Ecto neural progenitor cell (in vitro differentiated cells): ENCODE results near the gene KMT2E.
"Not testable (repeated sequence)": the region's sequence is repeated elsewhere in the genome, so short reads cannot be mapped to it uniquely, and the experiment has no call there.

Source experiments
- DNase-seq: peaks from one replicate; pipeline ENCODE4 v3.0.0-alpha.2; 2018; ENCODE audit warnings: low spot score

The KMT2E gene

GRCh38 chr7:105027176-105027853 lies 13.3 kb downstream of the KMT2E start:
- no peak for DNase-seq

DNA sequence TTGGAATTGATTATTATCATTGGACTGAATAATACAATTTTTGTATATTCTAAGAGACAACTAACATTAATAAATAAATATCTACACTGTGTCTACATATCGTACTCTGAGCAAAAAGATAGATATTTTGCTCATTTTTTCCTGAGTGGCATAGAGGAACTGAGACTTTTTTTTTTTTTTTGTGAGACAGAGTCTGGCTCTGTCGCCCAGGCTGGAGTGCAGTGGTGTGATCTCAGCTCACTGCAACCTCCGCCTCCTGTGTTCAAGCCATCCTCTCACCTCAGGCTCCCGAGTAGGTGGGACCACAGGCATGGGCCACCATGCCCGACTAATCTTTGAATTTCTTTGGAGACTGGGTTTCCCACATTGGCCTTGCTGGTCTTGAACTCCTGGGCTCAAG lies 14.0 kb downstream of the KMT2E start:
- no peak for DNase-seq

- DNase-seq = not testable (repeated sequence)
These were observed 14.9 kb downstream of the KMT2E start for GRCh38 chr7:105028941-105029340.

DNA sequence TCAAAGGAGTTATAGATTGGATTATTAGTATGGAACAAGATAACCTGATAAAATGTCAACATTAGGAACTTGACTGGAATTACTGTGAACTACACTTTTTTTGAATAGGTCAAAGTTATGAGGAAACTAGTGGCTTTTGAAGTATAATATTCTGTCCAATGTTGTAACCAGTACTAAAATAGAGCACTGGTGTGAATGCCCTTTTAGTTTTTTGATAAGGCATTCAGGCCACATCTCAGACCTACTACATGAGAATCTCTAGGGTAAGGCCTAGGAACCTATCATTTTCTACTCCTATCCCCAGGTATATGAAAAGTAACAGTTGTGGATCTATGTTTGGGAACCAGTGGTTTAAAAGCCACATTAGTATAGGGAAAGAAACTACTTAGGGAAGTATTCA lies 16.4 kb downstream of the KMT2E start:
- DNase-seq = no peak

- DNase-seq = no peak
These were observed 18.7 kb downstream of the KMT2E start for GRCh38 chr7:105032553-105033214.

- DNase-seq = no peak
These were observed 21.3 kb downstream of the KMT2E start for GRCh38 chr7:105035349-105035748.

DNA sequence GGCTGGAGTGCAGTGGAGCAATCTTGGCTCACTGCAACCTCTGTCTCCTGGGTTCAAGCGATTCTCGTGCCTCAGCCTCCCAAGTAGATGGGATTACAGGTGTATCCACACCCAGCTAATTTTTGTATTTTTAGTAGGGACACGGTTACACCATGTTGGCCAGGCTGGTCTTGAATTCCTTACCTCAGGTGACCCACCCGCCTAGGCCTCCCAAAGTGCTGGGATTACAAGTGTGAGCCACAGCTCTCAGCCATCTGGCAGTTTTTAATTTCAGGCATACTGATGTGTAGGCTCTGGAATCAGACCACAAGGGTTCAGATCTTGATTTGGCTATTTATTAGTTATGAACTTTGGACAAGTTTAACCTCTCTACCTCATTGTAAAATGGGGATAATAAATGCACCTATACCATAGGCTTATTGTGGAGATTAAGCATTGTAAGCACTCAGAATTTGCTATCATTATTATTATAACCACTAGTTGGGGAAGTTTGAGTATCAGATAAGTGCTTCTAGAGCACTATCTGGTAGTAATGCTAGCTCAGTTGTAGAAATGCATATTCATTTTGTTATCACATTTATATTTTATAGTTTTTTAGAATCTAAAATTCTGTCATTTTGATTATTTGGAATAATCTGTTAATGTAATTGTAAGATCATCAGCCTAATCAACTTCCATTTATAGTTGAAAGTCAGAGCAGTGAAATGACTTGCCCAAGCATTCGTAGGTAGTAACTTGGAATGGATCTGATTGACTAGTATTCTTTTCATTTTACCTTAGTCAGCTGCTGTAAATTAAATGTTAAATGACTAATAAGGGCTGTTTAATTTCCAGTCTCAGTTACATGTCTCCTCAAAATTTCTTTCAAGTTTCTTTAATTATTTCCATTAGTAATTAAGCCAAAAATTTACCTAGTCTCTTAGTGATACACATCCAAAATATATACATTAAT lies 22.5 kb downstream of the KMT2E start:
- no peak for DNase-seq

- DNase-seq = no peak
These were observed 23.3 kb downstream of the KMT2E start for GRCh38 chr7:105037319-105037718.

DNA sequence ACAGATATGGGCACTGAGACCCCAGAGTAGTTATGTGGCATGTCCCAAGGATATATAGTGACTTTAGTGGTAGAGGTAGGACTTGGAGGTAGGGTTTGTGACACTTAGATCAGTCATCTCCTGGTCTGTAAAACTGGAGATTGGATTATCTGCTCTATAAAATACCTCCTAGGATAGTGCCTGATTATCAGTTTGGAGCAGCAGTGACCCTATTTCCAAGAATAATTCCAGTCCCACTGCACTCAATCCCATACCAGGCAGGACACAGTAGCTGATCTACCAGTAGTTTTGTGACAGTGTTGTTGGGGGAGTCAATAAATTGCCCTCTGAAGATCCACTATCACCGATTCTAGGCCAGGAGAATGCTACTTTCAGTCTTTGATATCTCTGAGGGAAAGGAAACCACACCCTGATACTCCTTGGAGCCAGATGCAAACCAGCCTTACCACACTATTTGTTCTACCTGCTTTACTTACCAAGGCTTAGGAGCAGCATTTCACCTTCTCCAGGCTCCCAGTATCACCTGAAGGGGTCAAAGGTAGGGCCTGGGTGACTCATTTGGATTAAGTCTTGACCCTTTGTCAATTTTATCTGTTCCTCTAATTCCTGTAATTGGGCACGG lies 30.6 kb downstream of the KMT2E start:
- no peak for DNase-seq

GRCh38 chr7:105046414-105046813 lies 32.4 kb downstream of the KMT2E start:
- DNase-seq = no peak

- no peak for DNase-seq
These were observed 33.9 kb downstream of the KMT2E start for GRCh38 chr7:105047932-105048331.

DNA sequence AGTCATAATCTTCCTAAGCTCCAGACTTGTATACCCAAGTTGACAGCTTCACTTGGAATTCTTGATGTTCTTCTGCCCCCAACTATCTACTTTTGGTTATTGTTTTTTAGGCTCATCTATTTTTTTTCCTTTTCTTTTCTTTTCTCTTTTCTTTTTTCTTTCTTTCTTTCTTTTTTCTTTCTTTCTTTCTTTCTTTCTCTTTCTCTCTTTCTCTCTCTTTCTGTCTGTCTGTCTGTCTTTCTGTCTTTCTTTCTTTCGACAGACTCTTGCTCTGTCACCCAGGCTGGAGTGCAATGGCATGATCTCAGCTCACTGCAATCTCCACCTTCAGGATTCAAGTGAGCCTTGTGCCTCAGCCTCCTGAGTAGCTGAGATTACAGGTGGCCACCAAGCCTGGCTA lies 36.5 kb downstream of the KMT2E start:
- DNase-seq = no peak

- DNase-seq = not testable (repeated sequence)
These were observed 36.9 kb downstream of the KMT2E start for GRCh38 chr7:105050899-105051298.

DNA sequence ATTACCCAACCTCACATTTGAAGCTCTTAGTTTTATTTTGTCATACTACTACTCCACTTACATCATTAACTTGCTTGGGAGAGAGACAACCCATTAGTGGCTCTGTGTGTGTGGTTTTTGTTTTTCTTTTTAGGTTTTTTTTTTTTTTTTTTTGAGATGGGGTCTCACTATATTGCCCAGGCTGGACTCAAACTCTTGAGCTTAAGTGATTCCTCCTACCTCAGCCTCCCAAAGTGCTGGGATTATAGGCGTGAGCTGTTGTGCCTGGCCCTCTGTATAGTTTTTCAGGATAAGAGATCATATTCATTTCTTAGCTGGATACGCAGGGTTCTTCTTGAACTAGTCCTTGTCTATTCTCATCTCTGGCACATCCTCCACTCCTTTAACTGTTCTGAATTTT lies 41.1 kb downstream of the KMT2E start:
- no peak for DNase-seq

GRCh38 chr7:105055621-105056020 lies 41.6 kb downstream of the KMT2E start:
- DNase-seq = no peak

DNA sequence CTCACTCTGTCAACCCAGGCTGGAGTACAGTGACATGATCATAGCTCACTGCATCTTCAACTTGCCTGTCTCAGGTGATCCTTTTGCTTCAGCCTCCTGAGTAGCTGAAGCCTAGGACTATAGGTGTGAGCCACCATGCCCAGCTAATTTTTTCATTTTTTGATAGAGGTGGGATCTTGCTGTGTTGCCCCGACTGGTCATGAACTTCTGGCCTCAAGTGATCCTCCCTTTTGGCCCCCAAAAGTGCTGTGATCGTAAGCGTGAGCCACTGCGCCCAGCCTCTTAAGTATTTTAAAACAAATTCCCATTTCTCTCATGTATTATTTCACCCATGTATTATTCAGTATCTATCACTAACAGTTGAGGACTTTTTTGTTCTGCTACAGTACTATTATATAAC lies 43.5 kb downstream of the KMT2E start:
- DNase-seq = no peak

DNA sequence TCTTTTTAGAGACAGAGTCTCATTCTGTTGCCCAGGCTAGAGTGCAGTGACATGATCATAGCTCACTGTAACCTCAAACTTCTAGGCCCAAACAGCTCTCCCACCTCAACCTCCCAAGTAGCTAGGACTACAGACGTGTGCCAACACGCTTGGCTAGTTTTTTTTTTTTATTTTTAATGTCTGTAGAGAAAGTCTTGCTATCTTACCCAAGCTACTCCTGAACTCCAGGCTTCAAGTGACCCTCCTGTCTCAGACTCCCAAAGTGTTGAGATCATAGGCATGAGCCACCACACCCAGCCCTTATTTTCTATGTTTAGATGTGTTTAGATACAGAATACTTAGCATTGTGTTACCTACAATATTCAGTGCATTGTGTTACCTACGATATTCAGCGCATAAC lies 46.4 kb downstream of the KMT2E start:
- DNase-seq = no peak

- DNase-seq = no peak
These were observed 46.9 kb downstream of the KMT2E start for GRCh38 chr7:105060923-105061322.

DNA sequence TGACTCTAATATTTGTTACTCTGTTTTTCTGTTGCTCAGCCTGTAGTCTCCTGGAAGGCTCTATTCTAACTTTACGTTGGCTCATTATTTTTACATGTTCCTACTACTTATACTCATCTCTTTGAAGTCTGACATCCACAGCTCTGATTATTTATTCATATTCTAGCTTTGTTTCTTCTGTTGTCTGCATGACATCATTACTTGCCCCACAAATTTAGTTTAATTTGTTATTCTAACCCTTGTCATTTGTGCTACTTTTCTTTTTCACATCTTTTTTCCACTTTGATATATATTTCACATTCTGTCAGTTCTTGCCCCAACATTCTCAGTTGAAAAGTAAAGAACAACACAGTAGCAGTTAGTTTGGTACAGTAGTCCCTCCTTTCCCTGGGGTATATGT lies 51.1 kb downstream of the KMT2E start:
- no peak for DNase-seq

DNA sequence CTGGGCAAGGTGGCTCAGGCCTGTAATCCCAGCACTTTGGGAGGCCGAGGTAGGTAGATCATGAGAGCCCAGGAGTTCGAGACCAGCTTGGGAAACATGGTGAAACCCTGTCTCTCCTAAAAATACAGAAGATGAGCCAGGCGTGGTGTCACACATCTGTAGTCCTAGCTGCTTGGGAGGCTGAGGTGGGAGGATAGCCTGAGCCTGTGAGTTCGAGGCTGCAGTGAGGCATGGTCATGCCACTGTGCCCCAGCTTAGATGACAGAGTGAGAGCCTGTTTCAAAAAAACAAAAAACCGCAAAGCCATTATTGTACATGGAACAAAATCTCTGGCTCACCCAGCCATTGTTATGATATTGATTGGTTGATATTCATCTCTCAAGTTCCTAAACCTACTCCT lies 53.7 kb downstream of the KMT2E start:
- no peak for DNase-seq

DNA sequence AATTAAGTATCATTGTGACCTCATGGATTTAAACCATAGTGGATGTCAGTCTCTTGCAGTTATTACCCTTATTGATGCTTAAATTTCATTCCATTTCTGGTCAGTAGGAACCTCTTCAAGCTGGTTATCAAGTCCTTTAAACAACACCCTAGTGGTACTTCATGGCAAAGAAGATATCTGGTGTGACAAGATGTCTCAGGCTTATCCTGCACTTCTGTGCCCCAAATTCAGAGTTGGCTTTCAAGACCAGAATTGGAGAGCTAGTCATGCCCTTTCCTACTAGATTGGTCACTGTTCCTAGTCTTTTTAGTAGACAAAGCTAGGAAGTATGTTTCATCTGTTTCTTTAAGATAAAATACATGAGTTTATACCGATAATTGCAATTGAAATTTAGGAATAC lies 54.9 kb downstream of the KMT2E start:
- no peak for DNase-seq

DNA sequence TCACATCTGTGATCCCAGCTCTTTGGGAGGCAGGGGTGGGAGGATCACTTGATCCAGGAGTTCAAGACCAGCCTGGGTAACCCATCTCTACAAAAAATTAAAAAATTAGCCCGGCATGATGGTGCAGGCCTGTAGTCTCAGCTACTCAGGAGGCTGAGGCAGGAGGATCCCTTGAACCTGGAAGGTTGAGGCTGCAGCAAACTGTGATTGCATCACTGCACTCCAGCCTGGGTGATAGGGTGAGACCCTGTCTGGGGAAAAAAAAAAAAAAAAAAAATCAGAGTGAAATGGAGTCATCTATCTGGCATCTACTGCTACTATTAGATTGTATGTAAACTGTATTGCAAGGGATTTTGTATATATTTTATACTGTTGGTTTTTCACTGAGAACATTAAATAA lies 59.1 kb downstream of the KMT2E start:
- DNase-seq = no peak
